CD4-positive, alpha-beta T cell treated with Interleukin-1 beta for 1 hour (primary cell): ENCODE results near the gene CEBPA.

Source experiments
- DNase-seq, 2 donors: peaks; one replicate each; pipeline ENCODE4 v3.0.0-alpha.2; 2020 to 2022

Gene CEBPA

GRCh38 chr19:33302175-33302973 is at the start of gene CEBPA:
Gene CEBPA (minus strand): TSS chr19:33302534. CDS start chr19:33302414, 120 bp downstream.
- DNase-seq, result peak; percentile 78 to 84

- no peak for DNase-seq
Measured at GRCh38 chr19:33350538-33351309, 48.4 kb upstream of the CEBPA start.

- no peak for DNase-seq
Measured at GRCh38 chr19:33349319-33350289, 47.3 kb upstream of the CEBPA start.

GRCh38 chr19:33348301-33349010 is 46.1 kb upstream of the CEBPA start:
- no peak for DNase-seq

GRCh38 chr19:33347300-33347699 is 45.0 kb upstream of the CEBPA start:
- no peak for DNase-seq

GRCh38 chr19:33346665-33347064 is 44.3 kb upstream of the CEBPA start:
- DNase-seq, result no peak

- DNase-seq, result no peak
Measured at GRCh38 chr19:33345163-33345562, 42.8 kb upstream of the CEBPA start.

- no peak for DNase-seq
Measured at GRCh38 chr19:33344573-33344925, 42.2 kb upstream of the CEBPA start.

- DNase-seq, result no peak
Measured at GRCh38 chr19:33343859-33344572, 41.7 kb upstream of the CEBPA start.

- DNase-seq, result no peak
Measured at GRCh38 chr19:33343301-33343700, 41.0 kb upstream of the CEBPA start.

GRCh38 chr19:33340991-33341390 is 38.7 kb upstream of the CEBPA start:
- no peak for DNase-seq

GRCh38 chr19:33339016-33339984 is 37.0 kb upstream of the CEBPA start:
- DNase-seq, result no peak

GRCh38 chr19:33335446-33335845 is 33.1 kb upstream of the CEBPA start:
- no peak for DNase-seq

GRCh38 chr19:33334271-33334670 is 31.9 kb upstream of the CEBPA start:
- DNase-seq, result no peak

- DNase-seq, result no peak
Measured at GRCh38 chr19:33333642-33334041, 31.3 kb upstream of the CEBPA start.

- DNase-seq, result no peak
Measured at GRCh38 chr19:33333151-33333550, 30.8 kb upstream of the CEBPA start.

- DNase-seq, result peak; percentile 2 to 41
Measured at GRCh38 chr19:33332248-33332647, 29.9 kb upstream of the CEBPA start.

- no peak for DNase-seq
Measured at GRCh38 chr19:33329736-33330135, 27.4 kb upstream of the CEBPA start.

GRCh38 chr19:33329060-33329459 is 26.7 kb upstream of the CEBPA start:
- no peak for DNase-seq

GRCh38 chr19:33325920-33326319 is 23.6 kb upstream of the CEBPA start:
- no peak for DNase-seq
